HepG2 (cell line): ENCODE data around the gene SAPCD2. TPM values are rescaled to one million over a fixed set of nuclear protein-coding genes. Genes with fewer than 3 reads are reported as not detected.

Experiments used
- AGO1 ChIP-seq: fragments of 200-400 bp; formaldehyde crosslinking; IDR thresholded peaks from 2 replicates; pipeline ENCODE4 v1.6.1; 2017; ENCODE audit warnings: mild to moderate bottlenecking, low read depth, low read length, moderate library complexity; ENCODE audit not compliant: poor library complexity, severe bottlenecking
- ATF2 ChIP-seq: sonication (generic); formaldehyde crosslinking; IDR thresholded peaks from 2 replicates; pipeline ENCODE4 v1.4.0; 2020; ENCODE audit warnings: missing genetic modification reagents
- FOSL2 ChIP-seq: sonication (generic); formaldehyde crosslinking; IDR thresholded peaks from 2 replicates; pipeline ENCODE4 v1.4.0; 2020; ENCODE audit warnings: missing genetic modification reagents
- MYPOP ChIP-seq: sonication (generic); formaldehyde crosslinking; IDR thresholded peaks from 2 replicates; pipeline ENCODE4 v1.8.1; 2023; ENCODE audit warnings: mild to moderate bottlenecking, moderate library complexity, missing genetic modification reagents
- NFE2 ChIP-seq: sonication (generic); formaldehyde crosslinking; IDR thresholded peaks from 2 replicates; pipeline ENCODE4 v1.4.0; 2020; ENCODE audit warnings: missing genetic modification reagents
- NKX3-1 ChIP-seq: sonication (generic); formaldehyde crosslinking; IDR thresholded peaks from 2 replicates; pipeline ENCODE4 v1.5.0; 2020; ENCODE audit warnings: missing genetic modification reagents
- NR0B2 ChIP-seq: sonication (generic); formaldehyde crosslinking; IDR thresholded peaks from 2 replicates; pipeline ENCODE4 v1.4.0; 2020; ENCODE audit warnings: mild to moderate bottlenecking, missing genetic modification reagents
- RAD21 ChIP-seq: fragments of 450-650 bp; formaldehyde crosslinking; IDR thresholded peaks from 2 replicates; pipeline ENCODE4 v1.5.0; 2020; ENCODE audit warnings: mild to moderate bottlenecking
- TARDBP ChIP-seq: sonication (generic); formaldehyde crosslinking; IDR thresholded peaks from 2 replicates; pipeline ENCODE4 v1.8.0; 2022; ENCODE audit warnings: mild to moderate bottlenecking, missing genetic modification reagents
- WIZ ChIP-seq: sonication (generic); formaldehyde crosslinking; IDR thresholded peaks from 2 replicates; pipeline ENCODE4 v1.5.1; 2020; ENCODE audit warnings: mild to moderate bottlenecking, missing genetic modification reagents
- ZC3H13 ChIP-seq: sonication (generic); formaldehyde crosslinking; IDR thresholded peaks from 2 replicates; pipeline ENCODE4 v1.8.1; 2023; ENCODE audit warnings: mild to moderate bottlenecking, missing genetic modification reagents, moderate library complexity
- ZNF12 ChIP-seq: sonication (generic); formaldehyde crosslinking; IDR thresholded peaks from 2 replicates; pipeline ENCODE4 v1.5.0; 2020; ENCODE audit warnings: missing genetic modification reagents
- ZNF280B ChIP-seq: sonication (generic); formaldehyde crosslinking; IDR thresholded peaks from 2 replicates; pipeline ENCODE4 v1.5.0; 2020; ENCODE audit warnings: missing genetic modification reagents, mild to moderate bottlenecking, borderline replicate concordance
- ZNF615 ChIP-seq: sonication (generic); formaldehyde crosslinking; IDR thresholded peaks from 2 replicates; pipeline ENCODE4 v1.5.0; 2020; ENCODE audit warnings: mild to moderate bottlenecking, missing genetic modification reagents, borderline replicate concordance
- ZNF761 ChIP-seq: sonication (generic); formaldehyde crosslinking; conservative IDR thresholded peaks from 2 replicates; pipeline ENCODE4 v1.4.0; 2020; ENCODE audit warnings: mild to moderate bottlenecking, missing genetic modification reagents
- ZNF83 ChIP-seq: sonication (generic); formaldehyde crosslinking; IDR thresholded peaks from 2 replicates; pipeline ENCODE4 v1.4.0; 2020; ENCODE audit warnings: missing genetic modification reagents, mild to moderate bottlenecking, borderline replicate concordance
- ZNF839 ChIP-seq: sonication (generic); formaldehyde crosslinking; IDR thresholded peaks from 2 replicates; pipeline ENCODE4 v1.4.0; 2020; ENCODE audit warnings: missing genetic modification reagents, mild to moderate bottlenecking, borderline replicate concordance
- ZNF891 ChIP-seq: sonication (generic); formaldehyde crosslinking; IDR thresholded peaks from 2 replicates; pipeline ENCODE4 v1.5.0; 2020; ENCODE audit warnings: mild to moderate bottlenecking, missing genetic modification reagents
- ZSCAN25 ChIP-seq: sonication (generic); formaldehyde crosslinking; IDR thresholded peaks from 2 replicates; pipeline ENCODE4 v1.8.0; 2022; ENCODE audit warnings: mild to moderate bottlenecking, missing genetic modification reagents
- ZSCAN30 ChIP-seq: sonication (generic); formaldehyde crosslinking; IDR thresholded peaks from 2 replicates; pipeline ENCODE4 v1.5.0; 2020; ENCODE audit warnings: mild to moderate bottlenecking, missing genetic modification reagents
- polyA plus RNA-seq, 8 experiments: library from polyadenylated mRNA; depleted of rRNA in 3 of 8; stranded (reverse) in 7 of 8; unstranded in 1 of 8; fragments of >200 nt; fragmentation: Illumina TruSeq in 4 of 8; extraction: Trizol in 4 of 8; gene quantifications; 2 replicates each; pipeline versions ENCODE4 v1.2.1 to v1.2.3, GENCODE V29; 2011 to 2016; ENCODE audit warnings: low read depth in 4 of 8, missing spikeins in 1 of 8, mixed read lengths in 1 of 8; ENCODE audit not compliant: insufficient read depth in 1 of 8
- total RNA-seq, 5 experiments: library from RNA; depleted of rRNA; stranded (reverse); fragments of >200 nt; fragmentation: Illumina TruSeq; extraction: Trizol; gene quantifications; 2 replicates each; pipeline ENCODE4 v1.2.3, GENCODE V29; 2016; ENCODE audit warnings: low read depth in 1 of 5
- TF ChIP-seq, protein P1 (sequence below): sonication (generic); formaldehyde crosslinking; IDR thresholded peaks from 2 replicates; pipeline ENCODE4 v1.5.0; 2020; ENCODE audit warnings: mild to moderate bottlenecking, missing genetic modification reagents, moderate library complexity
- TF ChIP-seq, protein P2 (sequence below): sonication (generic); formaldehyde crosslinking; IDR thresholded peaks from 2 replicates; pipeline ENCODE4 v1.8.1; 2023; ENCODE audit warnings: missing genetic modification reagents, mild to moderate bottlenecking, borderline replicate concordance

The SAPCD2 gene
- total and polyA plus RNA-seq, 2 of the 13 experiments (the other 11 are each of a cell fraction or from before 2014, with no cell fraction given): 21.9 to 42.8 TPM

GRCh38 chr9:137046088-137046787 lies 24.1 kb downstream of the SAPCD2 start, which contains the start of gene NPDC1 (continued):
- TF ChIP-seq NR0B2 (CRISPR knock-in tag) (0 out of 2 replicates have a peak, but pooled peaks have one; percentile 44), ZNF12 (0 out of 2 replicates have a peak, but pooled peaks have one; percentile 40), WIZ (CRISPR knock-in tag) (peak; percentile 91), NKX3-1 (CRISPR knock-in tag) (peak; percentile 84), TARDBP (peak; percentile 50; the same call in 1 of the 2 replicates), NFE2 (CRISPR knock-in tag) (no peak), AGO1 (no peak), ZNF761 (CRISPR knock-in tag) (no peak), ZSCAN30 (peak; percentile 85; the same call in 1 of the 2 replicates), ZC3H13 (0 out of 2 replicates have a peak, but pooled peaks have one; percentile 48), ZNF891 (CRISPR knock-in tag) (peak; percentile 67; the same call in 1 of the 2 replicates), RAD21 (CRISPR knock-in tag) (peak; percentile 89), ATF2 (0 out of 2 replicates have a peak, but pooled peaks have one; percentile 40), ZNF839 (CRISPR knock-in tag) (0 out of 2 replicates have a peak, but pooled peaks have one; percentile 58), ZSCAN25 (CRISPR knock-in tag) (peak; percentile 59; the same call in 1 of the 2 replicates), ZNF615 (CRISPR knock-in tag) (peak; percentile 73; the same call in 1 of the 2 replicates), ZNF280B (CRISPR knock-in tag) (peak; percentile 77), FOSL2 (CRISPR knock-in tag) (peak; percentile 33; the same call in 1 of the 2 replicates), MYPOP (CRISPR knock-in tag) (peak; percentile 30; the same call in 1 of the 2 replicates), ZNF83 (CRISPR knock-in tag) (0 out of 2 replicates have a peak, but pooled peaks have one; percentile 43)
- TF ChIP-seq, protein P1, sequence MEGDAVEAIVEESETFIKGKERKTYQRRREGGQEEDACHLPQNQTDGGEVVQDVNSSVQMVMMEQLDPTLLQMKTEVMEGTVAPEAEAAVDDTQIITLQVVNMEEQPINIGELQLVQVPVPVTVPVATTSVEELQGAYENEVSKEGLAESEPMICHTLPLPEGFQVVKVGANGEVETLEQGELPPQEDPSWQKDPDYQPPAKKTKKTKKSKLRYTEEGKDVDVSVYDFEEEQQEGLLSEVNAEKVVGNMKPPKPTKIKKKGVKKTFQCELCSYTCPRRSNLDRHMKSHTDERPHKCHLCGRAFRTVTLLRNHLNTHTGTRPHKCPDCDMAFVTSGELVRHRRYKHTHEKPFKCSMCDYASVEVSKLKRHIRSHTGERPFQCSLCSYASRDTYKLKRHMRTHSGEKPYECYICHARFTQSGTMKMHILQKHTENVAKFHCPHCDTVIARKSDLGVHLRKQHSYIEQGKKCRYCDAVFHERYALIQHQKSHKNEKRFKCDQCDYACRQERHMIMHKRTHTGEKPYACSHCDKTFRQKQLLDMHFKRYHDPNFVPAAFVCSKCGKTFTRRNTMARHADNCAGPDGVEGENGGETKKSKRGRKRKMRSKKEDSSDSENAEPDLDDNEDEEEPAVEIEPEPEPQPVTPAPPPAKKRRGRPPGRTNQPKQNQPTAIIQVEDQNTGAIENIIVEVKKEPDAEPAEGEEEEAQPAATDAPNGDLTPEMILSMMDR: peak; percentile 93
- TF ChIP-seq, protein P2, sequence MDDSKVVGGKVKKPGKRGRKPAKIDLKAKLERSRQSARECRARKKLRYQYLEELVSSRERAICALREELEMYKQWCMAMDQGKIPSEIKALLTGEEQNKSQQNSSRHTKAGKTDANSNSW (CRISPR knock-in tag): 0 out of 2 replicates have a peak, but pooled peaks have one; percentile 25
